Duodenal mucosa (tissue), 2 donors: Measurements from ENCODE around the gene EML6.
"Not testable (repeated sequence)": the region's sequence is repeated elsewhere in the genome, so short reads cannot be mapped to it uniquely, and the experiment has no call there.

ENCODE experiments used
- H3K27ac ChIP-seq: one replicate; pipeline ENCODE4 v1.7.0; 2013; ENCODE audit warnings: low read depth, low read length
- H3K27me3 ChIP-seq, 2 donors: one replicate each; pipeline ENCODE4 v1.7.0; 2013; ENCODE audit warnings: low read length in 2 of 2, control low read depth in 1 of 2; ENCODE audit not compliant: insufficient read depth in 2 of 2, control insufficient read depth in 1 of 2
- H3K36me3 ChIP-seq, 2 donors: one replicate each; pipeline ENCODE4 v1.7.0; 2013; ENCODE audit warnings: low read length in 2 of 2, control low read depth in 1 of 2; ENCODE audit not compliant: insufficient read depth in 2 of 2, control insufficient read depth in 1 of 2
- H3K4me1 ChIP-seq, 2 donors: one replicate each; pipeline ENCODE4 v1.7.0; 2013; ENCODE audit warnings: low read length in 2 of 2, control low read depth in 1 of 2; ENCODE audit not compliant: insufficient read depth in 2 of 2, control insufficient read depth in 1 of 2
- H3K4me3 ChIP-seq, 2 donors: one replicate each; pipeline ENCODE4 v1.7.0; 2013; ENCODE audit warnings: low read length in 2 of 2, low read depth in 1 of 2
- H3K9ac ChIP-seq, 2 donors: one replicate each; pipeline ENCODE4 v1.7.0; 2013; ENCODE audit warnings: low read length in 2 of 2, low read depth in 1 of 2
- H3K9me3 ChIP-seq, 2 donors: one replicate each; pipeline ENCODE4 v1.7.0; 2013; ENCODE audit warnings: low read length in 2 of 2, control low read depth in 1 of 2; ENCODE audit not compliant: control insufficient read depth in 1 of 2

The EML6 gene

DNA sequence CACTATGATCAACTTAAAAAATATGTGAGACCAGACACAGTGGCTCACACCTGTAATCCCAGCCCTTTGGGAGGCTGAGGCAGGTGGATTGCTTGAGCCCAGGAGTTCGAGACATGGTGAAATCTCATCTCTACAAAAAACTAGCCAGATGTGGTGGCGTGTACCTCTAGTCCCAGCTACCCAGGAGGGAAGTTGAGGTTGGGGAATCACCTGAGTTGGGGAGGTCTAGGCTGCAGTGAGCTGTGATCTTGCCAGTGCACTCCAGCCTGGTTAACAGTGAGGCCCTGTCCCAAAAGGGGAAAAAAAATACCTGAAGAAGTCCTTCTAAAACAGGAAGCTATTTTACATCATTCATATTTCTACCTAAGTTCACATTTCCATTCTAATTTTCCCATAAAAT lies 144.0 kb downstream of the EML6 start:
- Histone ChIP-seq H3K4me3 (no peak overlapping the region), H3K27ac (no peak overlapping the region), H3K27me3 (no peaks in the 10 kb centered on the region), H3K9me3 (no peaks in the 10 kb centered on the region), H3K4me1 (no peaks in the 10 kb centered on the region), H3K36me3 (no peaks in the 10 kb centered on the region), H3K9ac (no peak overlapping the region)

- Histone ChIP-seq H3K9me3 (no peaks in the 10 kb centered on the region), H3K36me3 (no peaks in the 10 kb centered on the region), H3K4me3 (no peak overlapping the region), H3K9ac (no peak overlapping the region), H3K27me3 (no peaks in the 10 kb centered on the region), H3K4me1 (peaks cover 3 to 6% of the 10 kb centered on the region in 2 donors), H3K27ac (no peak overlapping the region)
These were observed 148.1 kb downstream of the EML6 start for GRCh38 chr2:54871457-54872107.

DNA sequence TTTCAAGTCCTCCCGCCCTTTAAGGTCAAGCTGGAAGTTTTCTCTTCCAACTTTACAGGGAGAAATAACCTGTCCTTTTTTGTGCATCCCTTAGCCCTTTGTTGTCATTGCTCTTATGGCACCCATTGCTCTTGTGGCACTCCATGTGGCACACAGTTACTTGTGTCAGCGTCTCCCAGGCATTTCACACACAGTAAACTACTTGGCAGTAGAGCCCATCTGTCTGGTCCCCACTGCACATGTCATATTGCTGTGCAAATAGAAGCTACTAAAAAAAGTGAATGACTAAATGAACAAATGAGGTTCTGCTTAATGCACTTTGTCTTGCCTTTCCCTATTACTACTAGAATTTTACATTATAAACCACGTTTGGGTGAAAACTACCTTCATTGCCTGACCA lies 149.3 kb downstream of the EML6 start:
- H3K9ac ChIP-seq, result no peak overlapping the region
- H3K9me3 ChIP-seq, result no peaks in the 10 kb centered on the region
- peaks cover 3 to 6% of the 10 kb centered on the region in 2 donors for H3K4me1 ChIP-seq
- H3K27ac ChIP-seq, result no peak overlapping the region
- H3K27me3 ChIP-seq, result no peaks in the 10 kb centered on the region
- H3K4me3 ChIP-seq, result no peak overlapping the region
- no peaks in the 10 kb centered on the region for H3K36me3 ChIP-seq

DNA sequence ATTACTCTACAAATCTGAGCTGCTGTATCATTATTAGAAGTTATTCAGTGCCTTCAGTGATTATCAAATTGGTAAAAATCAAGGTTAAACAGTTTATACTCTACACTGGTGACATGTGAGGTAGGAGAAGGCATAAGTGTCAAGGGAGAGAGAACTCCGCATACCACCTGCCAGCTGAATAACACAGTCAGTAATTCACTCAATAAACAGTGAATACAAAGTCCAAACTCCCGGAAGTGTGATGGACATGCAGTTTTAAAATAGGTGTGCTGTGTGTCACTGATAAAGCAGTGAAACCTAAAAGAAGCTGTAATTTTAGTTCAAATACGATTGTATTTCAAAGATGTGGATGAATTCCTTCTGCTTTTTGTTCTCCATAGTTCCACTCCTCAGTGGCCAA lies 149.8 kb downstream of the EML6 start:
- H3K27me3 ChIP-seq, H3K4me3 ChIP-seq, H3K9ac ChIP-seq, H3K9me3 ChIP-seq, H3K4me1 ChIP-seq, H3K36me3 ChIP-seq, H3K27ac ChIP-seq: not testable (repeated sequence)

GRCh38 chr2:54876764-54877163 lies 153.3 kb downstream of the EML6 start:
- Histone ChIP-seq H3K27me3 (no peaks in the 10 kb centered on the region), H3K9me3 (no peaks in the 10 kb centered on the region)

GRCh38 chr2:54878182-54878581 lies 154.7 kb downstream of the EML6 start:
- H3K27me3 ChIP-seq, result no peaks in the 10 kb centered on the region
- no peak overlapping the region for H3K4me3 ChIP-seq
- H3K4me1 ChIP-seq, result peaks cover 12 to 14% of the 10 kb centered on the region in 2 donors
- H3K27ac ChIP-seq, result no peak overlapping the region
- no peaks in the 10 kb centered on the region for H3K9me3 ChIP-seq
- H3K9ac ChIP-seq, result no peak overlapping the region
- H3K36me3 ChIP-seq, result no peaks in the 10 kb centered on the region

More at GRCh38 chr2:54876764-54877163, 153.3 kb downstream of the EML6 start:
- peaks cover 15 to 20% of the 10 kb centered on the region in 2 donors for H3K4me1 ChIP-seq
- H3K27ac ChIP-seq, result no peak overlapping the region
- no peak overlapping the region for H3K4me3 ChIP-seq
- no peaks in the 10 kb centered on the region for H3K36me3 ChIP-seq
- H3K9ac ChIP-seq, result no peak overlapping the region

DNA sequence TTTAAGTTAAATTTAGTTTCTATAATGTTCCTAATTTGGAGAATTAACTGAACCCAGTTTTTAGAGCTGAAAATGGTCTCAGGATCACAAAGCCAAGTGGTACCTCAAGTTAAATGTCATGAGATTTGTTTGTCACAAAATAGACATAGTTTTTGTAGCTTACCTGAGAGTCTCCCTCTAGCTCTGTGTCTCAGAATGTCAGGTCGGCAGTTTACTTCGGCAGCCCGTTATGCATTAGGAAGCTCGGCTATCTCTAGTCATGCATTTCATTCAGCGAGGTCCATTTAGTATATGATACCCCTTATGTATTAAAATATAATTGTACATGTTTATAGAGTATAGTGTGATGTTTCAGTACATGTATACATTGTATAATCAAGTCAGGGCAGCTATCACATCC lies 155.6 kb downstream of the EML6 start:
- H3K4me3 ChIP-seq, result no peak overlapping the region
- no peak overlapping the region for H3K9ac ChIP-seq
- H3K27me3 ChIP-seq, result no peaks in the 10 kb centered on the region
- H3K4me1 ChIP-seq, result peaks cover 12 to 14% of the 10 kb centered on the region in 2 donors
- no peaks in the 10 kb centered on the region for H3K36me3 ChIP-seq
- H3K27ac ChIP-seq, result no peak overlapping the region
- H3K9me3 ChIP-seq, result no peaks in the 10 kb centered on the region

- H3K36me3 ChIP-seq, result no peaks in the 10 kb centered on the region
- H3K4me1 ChIP-seq, result peaks cover 12 to 14% of the 10 kb centered on the region in 2 donors
- peak overlapping the region in 1 of 2 donors; percentile 11 for H3K4me3 ChIP-seq
- H3K9ac ChIP-seq, result no peak overlapping the region
- H3K27me3 ChIP-seq, result no peaks in the 10 kb centered on the region
- H3K9me3 ChIP-seq, result no peaks in the 10 kb centered on the region
- no peak overlapping the region for H3K27ac ChIP-seq
These were observed 156.3 kb downstream of the EML6 start for GRCh38 chr2:54879598-54880332.

GRCh38 chr2:54880428-54880827 lies 157.0 kb downstream of the EML6 start:
- Histone ChIP-seq H3K9ac (no peak overlapping the region), H3K9me3 (no peaks in the 10 kb centered on the region), H3K27ac (no peak overlapping the region), H3K36me3 (no peaks in the 10 kb centered on the region), H3K27me3 (no peaks in the 10 kb centered on the region), H3K4me3 (no peak overlapping the region), H3K4me1 (peaks cover 12 to 14% of the 10 kb centered on the region in 2 donors)

GRCh38 chr2:54881759-54882158 lies 158.3 kb downstream of the EML6 start:
- no peak overlapping the region for H3K27ac ChIP-seq
- H3K4me1 ChIP-seq, result peaks cover 12 to 14% of the 10 kb centered on the region in 2 donors
- H3K4me3 ChIP-seq, result no peak overlapping the region

More at GRCh38 chr2:54881759-54882158, 158.3 kb downstream of the EML6 start:
- Histone ChIP-seq H3K27me3 (no peaks in the 10 kb centered on the region), H3K36me3 (no peaks in the 10 kb centered on the region), H3K9me3 (no peaks in the 10 kb centered on the region), H3K9ac (no peak overlapping the region)
